Measurements from ENCODE around the gene GLYATL1B. TPM values are rescaled to one million over a fixed set of nuclear protein-coding genes. Genes with fewer than 3 reads are reported as not detected.

The GLYATL1B gene
- total RNA-seq, 4 donors from 2014 or later = not detected

- TF ChIP-seq, protein P1, sequence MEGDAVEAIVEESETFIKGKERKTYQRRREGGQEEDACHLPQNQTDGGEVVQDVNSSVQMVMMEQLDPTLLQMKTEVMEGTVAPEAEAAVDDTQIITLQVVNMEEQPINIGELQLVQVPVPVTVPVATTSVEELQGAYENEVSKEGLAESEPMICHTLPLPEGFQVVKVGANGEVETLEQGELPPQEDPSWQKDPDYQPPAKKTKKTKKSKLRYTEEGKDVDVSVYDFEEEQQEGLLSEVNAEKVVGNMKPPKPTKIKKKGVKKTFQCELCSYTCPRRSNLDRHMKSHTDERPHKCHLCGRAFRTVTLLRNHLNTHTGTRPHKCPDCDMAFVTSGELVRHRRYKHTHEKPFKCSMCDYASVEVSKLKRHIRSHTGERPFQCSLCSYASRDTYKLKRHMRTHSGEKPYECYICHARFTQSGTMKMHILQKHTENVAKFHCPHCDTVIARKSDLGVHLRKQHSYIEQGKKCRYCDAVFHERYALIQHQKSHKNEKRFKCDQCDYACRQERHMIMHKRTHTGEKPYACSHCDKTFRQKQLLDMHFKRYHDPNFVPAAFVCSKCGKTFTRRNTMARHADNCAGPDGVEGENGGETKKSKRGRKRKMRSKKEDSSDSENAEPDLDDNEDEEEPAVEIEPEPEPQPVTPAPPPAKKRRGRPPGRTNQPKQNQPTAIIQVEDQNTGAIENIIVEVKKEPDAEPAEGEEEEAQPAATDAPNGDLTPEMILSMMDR (IDR thresholded peaks at IDR 0.05; ENCODE audit: low read depth) = no peak
Observed at GRCh38 chr11:59114344-59114743, 28.2 kb downstream of the GLYATL1B start.

DNA sequence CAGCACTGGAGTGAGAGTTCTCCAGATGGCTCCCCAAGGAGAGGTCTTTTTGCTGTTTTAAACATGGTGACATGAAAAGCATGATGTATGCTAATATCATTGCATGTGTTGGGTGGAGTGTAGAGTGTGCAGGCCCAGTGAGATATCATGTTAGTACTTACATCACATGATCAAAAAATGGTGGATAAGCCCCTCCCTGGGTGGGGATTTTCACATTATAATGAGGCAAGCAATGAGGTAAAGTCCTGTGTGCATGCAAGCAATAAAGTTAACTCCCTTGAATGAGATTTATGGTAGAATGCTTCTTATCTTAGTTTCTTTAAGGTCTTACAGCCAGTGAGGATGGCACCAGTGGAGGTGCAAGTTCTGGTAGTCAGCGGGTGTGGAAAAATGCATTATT, 29.4 kb downstream of the GLYATL1B start:
- TF ChIP-seq, protein P1 (IDR thresholded peaks at IDR 0.05; ENCODE audit: low read depth) = no peak

GRCh38 chr11:59117774-59118173, 31.7 kb downstream of the GLYATL1B start:
- TF ChIP-seq, protein P1 (IDR thresholded peaks at IDR 0.05; ENCODE audit: low read depth) = no peak

DNA sequence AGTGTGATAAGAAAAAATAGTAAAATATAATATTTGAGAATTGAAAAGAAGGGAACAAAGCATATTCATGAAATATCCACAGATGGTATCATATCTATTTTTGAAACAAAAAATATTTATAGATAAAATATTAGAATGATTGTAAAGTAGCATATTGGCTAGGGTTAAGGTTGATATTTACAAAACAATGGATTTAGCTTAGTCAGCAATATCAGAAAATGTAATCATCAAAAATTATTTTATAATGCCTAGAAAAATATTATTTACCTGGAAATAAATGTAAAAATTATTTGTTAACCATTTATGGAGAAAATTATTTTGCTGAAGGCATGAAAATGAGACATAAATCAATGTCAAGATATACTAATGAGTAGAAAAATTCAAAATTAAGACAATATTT, 33.7 kb downstream of the GLYATL1B start:
- TF ChIP-seq, protein P1 (IDR thresholded peaks at IDR 0.05; ENCODE audit: low read depth) = no peak

GRCh38 chr11:59135648-59136461, 49.7 kb downstream of the GLYATL1B start:
- TF ChIP-seq, protein P1 (IDR thresholded peaks at IDR 0.05; ENCODE audit: low read depth) = no peak

DNA sequence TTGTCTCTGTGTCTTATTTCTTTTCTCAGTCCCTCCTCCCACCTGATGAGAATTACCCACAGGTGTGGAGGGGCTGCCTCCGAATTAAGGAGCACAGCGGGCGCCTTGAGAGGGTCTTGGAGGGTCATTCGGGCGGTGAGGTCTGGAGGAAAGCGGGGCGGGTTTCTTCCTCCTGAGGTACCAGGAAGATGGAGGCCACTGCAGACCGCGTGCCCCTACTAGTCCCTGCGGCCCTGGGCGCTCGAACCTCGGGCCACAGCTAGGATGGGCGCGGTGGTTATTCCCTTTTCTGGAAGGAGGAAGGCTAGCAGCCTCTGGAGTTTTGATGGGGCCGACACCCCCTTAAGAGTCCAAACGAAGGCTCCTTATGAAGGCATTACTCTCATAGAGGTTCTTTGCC, 51.1 kb downstream of the GLYATL1B start:
- TF ChIP-seq, protein P1 (IDR thresholded peaks at IDR 0.05; ENCODE audit: low read depth) = no peak

- TF ChIP-seq, protein P1 (IDR thresholded peaks at IDR 0.05; ENCODE audit: low read depth) = no peak
Observed at GRCh38 chr11:59138643-59139042, 52.5 kb downstream of the GLYATL1B start.

Data from subcutaneous adipose tissue (tissue), 4 donors.